Memory B cell (primary cell): Measurements from ENCODE around the gene TM9SF1.

Source experiments
- ATAC-seq: fragments of 150-1000 bp; cut with Tn5 transposase; 2 replicates; pipeline ENCODE4 v1.10.0; 2021; ENCODE audit warnings: low read depth, mild to moderate bottlenecking, moderate library complexity
- DNase-seq, 2 donors: peaks; one replicate each; pipeline ENCODE4 v3.0.0; 2022; ENCODE audit warnings: low spot score in 2 of 2
- H3K27ac Mint-ChIP-seq: one replicate; pipeline ENCODE4 v1.8.0; 2022; ENCODE audit warnings: mild to moderate bottlenecking, moderate library complexity, mixed read lengths
- H3K27me3 Mint-ChIP-seq: one replicate; pipeline ENCODE4 v1.8.0; 2022; ENCODE audit warnings: mixed read lengths
- H3K36me3 Mint-ChIP-seq: one replicate; pipeline ENCODE4 v1.8.0; 2022; ENCODE audit warnings: mild to moderate bottlenecking, mixed read lengths
- H3K4me1 Mint-ChIP-seq: one replicate; pipeline ENCODE4 v1.8.0; 2022; ENCODE audit warnings: mixed read lengths
- H3K4me3 Mint-ChIP-seq: one replicate; pipeline ENCODE4 v1.8.0; 2022; ENCODE audit warnings: mild to moderate bottlenecking, moderate library complexity, mixed read lengths
- H3K9me3 Mint-ChIP-seq: one replicate; pipeline ENCODE4 v1.8.0; 2022; ENCODE audit warnings: mixed read lengths

Gene TM9SF1, protein sequence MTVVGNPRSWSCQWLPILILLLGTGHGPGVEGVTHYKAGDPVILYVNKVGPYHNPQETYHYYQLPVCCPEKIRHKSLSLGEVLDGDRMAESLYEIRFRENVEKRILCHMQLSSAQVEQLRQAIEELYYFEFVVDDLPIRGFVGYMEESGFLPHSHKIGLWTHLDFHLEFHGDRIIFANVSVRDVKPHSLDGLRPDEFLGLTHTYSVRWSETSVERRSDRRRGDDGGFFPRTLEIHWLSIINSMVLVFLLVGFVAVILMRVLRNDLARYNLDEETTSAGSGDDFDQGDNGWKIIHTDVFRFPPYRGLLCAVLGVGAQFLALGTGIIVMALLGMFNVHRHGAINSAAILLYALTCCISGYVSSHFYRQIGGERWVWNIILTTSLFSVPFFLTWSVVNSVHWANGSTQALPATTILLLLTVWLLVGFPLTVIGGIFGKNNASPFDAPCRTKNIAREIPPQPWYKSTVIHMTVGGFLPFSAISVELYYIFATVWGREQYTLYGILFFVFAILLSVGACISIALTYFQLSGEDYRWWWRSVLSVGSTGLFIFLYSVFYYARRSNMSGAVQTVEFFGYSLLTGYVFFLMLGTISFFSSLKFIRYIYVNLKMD

DNA sequence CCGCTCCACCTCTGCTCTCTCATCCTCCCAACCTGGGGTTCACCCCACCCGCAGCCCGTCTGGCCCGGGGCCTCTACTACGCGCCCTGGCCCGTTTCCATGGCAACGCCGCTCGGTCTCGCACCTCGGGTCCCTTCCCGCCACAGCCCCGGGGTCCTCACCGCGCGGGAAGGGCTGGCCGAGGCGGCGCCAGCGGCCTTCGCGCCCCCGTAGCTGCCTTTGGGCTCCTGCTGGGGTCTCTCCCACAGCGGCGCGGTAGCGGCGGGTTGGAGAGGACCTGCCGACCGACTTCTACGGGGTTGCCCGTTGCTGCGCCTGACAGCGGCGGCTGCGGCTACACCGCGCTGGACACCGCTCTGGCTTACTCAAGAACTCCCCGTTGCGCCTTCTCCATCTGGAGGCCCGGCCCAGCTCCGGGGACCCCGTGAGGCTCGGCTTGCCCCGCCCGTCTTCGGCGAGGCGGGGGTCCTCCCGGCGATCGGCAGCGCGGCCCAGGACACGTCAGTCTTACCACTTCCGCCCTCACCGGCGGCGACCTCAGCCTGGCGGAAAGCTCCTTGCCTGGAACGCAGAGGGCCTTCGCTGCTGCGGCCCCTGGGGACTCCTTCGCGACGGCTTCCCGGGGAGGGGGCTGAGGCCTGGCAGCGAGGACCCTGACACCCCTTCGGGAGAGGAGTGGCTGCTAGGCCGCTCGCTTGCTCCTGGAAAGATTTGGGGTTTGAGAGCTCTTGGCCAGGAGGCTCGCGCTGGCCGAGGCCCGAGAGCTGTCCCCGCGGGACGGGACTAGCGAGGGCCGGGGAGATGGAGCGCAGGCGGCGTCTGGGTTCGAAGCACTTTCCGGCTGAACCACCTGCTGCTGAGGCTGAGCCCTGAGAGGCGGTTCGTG, at the start of gene TM9SF1:
TSS of gene TM9SF1 (minus strand) at position 256 of the 885 bp plus-strand sequence. CDS start 422 bp downstream, outside the sequence.
- Mint-ChIP-seq H3K27me3 (no peaks in the 10 kb centered on the region), H3K36me3 (peaks cover 18% of the 10 kb centered on the region), H3K4me3 (peak within 1 kb of the TSS; percentile 95), H3K9me3 (no peaks in the 10 kb centered on the region), H3K27ac (peak within 1 kb of the TSS; percentile 99), H3K4me1 (peaks cover 35% of the 10 kb centered on the region)
- ATAC-seq (peak; percentile 87), DNase-seq (peak; percentile 88 to 94)

DNA sequence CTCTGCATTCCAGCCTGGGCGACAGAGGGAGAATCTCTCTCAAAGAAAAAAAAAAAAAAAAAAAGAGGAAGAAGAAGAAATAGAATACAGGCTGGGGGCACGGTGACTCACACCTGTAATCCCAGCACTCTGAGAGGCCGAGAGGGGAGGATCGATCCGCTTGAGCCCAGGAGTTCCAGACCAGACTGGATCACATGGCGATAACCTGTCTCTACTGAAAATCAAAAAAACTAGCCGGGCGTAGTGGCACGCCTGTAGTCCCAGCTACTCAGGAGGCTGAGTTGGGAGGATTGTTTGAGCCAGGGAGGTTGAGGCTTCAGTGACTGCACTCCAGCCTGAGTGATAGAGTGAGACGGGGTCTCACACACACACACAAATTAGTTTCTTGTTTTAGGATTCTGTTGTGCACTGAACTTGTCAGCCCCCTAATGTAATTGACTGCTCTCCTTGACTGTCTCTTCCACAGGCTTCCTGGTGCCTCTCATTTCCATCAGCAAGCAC, 48.1 kb upstream of the TM9SF1 start:
- Mint-ChIP-seq H3K27me3 (no peaks in the 10 kb centered on the region), H3K27ac (peak overlapping the region; percentile 99)

DNA sequence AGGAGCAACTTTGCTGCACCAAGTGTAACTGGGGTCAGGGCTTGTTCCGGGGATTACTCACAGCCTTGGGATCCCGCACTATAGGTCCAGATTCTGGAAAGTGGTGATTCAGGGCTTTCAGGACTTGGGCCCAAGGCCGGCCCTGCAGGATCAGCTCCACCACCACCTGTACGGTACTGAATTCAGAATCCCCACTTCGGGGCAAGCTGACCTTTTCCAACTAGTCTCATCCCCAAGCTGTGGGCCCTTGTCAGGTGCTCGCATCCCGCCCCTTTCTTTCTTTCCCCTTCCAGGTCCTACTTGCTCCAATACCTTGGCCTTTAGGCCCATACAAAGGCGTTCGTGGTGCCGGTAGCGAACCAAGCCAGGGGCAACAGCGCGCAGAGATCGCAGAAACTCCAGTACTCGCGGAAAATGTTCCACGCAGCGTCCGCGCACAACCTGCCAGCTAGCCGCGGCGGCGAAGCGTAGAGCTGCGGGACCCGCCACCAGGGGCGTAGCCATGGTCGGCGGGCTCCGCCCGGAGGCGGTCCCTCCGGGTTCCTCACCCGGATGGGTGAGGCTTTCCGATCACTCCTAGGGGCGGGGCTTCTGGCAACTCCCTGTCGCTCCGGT, 46.7 kb upstream of the TM9SF1 start:
- Mint-ChIP-seq H3K9me3 (no peaks in the 10 kb centered on the region), H3K4me3 (peak overlapping the region; percentile 88), H3K27ac (peak overlapping the region; percentile 99), H3K27me3 (no peaks in the 10 kb centered on the region), H3K4me1 (peaks cover 36% of the 10 kb centered on the region), H3K36me3 (peaks cover 25% of the 10 kb centered on the region)
- ATAC-seq (peak; percentile 70), DNase-seq (peak in 1 of 2 donors; percentile 95)

More for the DNA sequence above, 48.1 kb upstream of the TM9SF1 start:
- no peak for DNase-seq
- Mint-ChIP-seq H3K4me1 (peaks cover 32% of the 10 kb centered on the region), H3K4me3 (peak overlapping the region; percentile 88), H3K36me3 (peaks cover 13% of the 10 kb centered on the region), H3K9me3 (no peaks in the 10 kb centered on the region)
- ATAC-seq = no peak

DNA sequence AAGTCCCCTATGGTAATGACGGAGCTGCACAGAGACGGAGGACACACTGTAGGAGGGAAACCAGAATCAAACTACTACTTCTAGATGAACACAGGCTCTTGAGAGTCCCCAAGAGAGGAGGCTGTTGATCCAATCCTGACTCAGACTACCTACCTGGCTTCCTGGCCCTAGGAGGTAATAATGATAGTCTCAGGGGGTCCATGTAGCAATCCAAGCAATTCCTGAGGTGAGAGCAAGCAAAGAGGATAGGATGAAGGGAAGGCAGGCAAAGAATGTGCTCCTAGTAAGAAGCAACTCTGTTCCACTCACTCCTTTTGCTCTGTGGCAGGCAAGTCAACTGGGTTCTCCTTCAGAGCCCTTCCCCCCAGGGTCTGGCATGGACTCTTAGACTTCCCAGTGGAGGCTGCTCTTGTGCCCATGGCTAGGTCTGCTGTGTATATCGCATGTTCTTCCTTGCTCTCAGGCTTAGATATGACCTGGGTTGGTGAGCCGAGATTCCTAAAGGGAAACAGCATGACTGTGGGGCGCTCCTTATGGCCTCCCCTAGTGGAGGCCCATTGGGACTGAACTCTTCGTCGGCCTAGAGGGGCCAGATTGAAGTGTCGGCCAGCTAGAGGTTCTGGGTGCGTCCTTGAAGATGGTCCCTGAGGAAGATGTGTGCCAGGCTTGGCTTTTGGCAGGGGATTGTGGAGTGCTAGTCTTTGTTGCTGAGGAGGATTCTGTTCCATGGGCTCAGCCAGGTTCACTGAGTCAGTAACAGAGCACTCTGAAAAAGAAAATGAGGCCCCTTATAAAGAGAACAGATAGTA, 45.1 kb upstream of the TM9SF1 start:
- H3K36me3 Mint-ChIP-seq = peaks cover 38% of the 10 kb centered on the region
- no peak for DNase-seq

DNA sequence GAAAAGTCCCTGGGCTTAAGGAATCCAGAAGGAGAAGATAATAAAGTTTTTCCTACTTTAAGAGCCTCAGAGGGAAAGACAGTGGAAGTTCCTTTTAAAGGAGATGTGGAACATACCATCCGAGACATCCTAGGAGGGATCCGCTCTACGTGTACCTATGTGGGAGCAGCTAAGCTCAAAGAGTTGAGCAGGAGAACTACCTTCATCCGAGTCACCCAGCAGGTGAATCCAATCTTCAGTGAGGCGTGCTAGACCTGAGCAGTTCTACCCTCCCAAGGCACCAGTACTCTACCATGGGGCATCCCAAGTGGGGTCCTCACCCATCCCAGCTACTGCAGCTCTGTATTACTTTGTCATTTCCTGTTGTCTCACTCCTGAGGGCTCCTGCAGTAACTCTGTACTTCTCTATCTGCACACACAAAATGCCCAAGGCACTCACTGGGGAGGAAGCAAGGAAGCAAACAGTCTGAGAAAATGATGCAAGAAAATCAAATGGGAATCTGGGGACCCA, 43.3 kb upstream of the TM9SF1 start:
- no peak for DNase-seq
- H3K4me1 Mint-ChIP-seq = peaks cover 41% of the 10 kb centered on the region
- no peak for ATAC-seq
- H3K36me3 Mint-ChIP-seq = peaks cover 41% of the 10 kb centered on the region
- no peak overlapping the region for H3K27ac Mint-ChIP-seq
- no peak overlapping the region for H3K4me3 Mint-ChIP-seq
- H3K9me3 Mint-ChIP-seq = no peaks in the 10 kb centered on the region
- H3K27me3 Mint-ChIP-seq = no peaks in the 10 kb centered on the region

More for the DNA sequence above, 45.1 kb upstream of the TM9SF1 start:
- Mint-ChIP-seq H3K4me3 (peak overlapping the region; percentile 66), H3K27ac (peak overlapping the region; percentile 68), H3K9me3 (no peaks in the 10 kb centered on the region), H3K4me1 (peaks cover 35% of the 10 kb centered on the region), H3K27me3 (no peaks in the 10 kb centered on the region)
- ATAC-seq = no peak

DNA sequence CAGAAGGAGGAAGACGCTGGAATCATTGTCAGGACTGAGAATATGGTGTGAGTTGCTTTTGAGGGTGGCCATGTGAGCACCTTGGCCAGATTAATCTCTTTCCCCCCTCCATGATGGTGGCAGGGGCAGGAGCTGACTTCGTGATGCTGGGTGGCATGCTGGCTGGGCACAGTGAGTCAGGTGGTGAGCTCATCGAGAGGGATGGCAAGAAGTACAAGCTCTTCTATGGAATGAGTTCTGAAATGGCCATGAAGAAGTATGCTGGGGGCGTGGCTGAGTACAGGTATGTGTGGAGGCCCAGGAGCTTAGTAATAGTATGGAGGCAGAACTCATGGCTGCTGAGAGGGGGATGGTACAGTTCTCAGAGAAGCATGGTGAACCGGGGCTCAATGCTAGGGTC, 42.9 kb upstream of the TM9SF1 start:
- DNase-seq (no peak), ATAC-seq (no peak)
- no peak overlapping the region for H3K27ac Mint-ChIP-seq
- H3K4me1 Mint-ChIP-seq = peaks cover 38% of the 10 kb centered on the region
- H3K27me3 Mint-ChIP-seq = no peaks in the 10 kb centered on the region
- no peak overlapping the region for H3K4me3 Mint-ChIP-seq
- H3K9me3 Mint-ChIP-seq = no peaks in the 10 kb centered on the region
- peaks cover 41% of the 10 kb centered on the region for H3K36me3 Mint-ChIP-seq

DNA sequence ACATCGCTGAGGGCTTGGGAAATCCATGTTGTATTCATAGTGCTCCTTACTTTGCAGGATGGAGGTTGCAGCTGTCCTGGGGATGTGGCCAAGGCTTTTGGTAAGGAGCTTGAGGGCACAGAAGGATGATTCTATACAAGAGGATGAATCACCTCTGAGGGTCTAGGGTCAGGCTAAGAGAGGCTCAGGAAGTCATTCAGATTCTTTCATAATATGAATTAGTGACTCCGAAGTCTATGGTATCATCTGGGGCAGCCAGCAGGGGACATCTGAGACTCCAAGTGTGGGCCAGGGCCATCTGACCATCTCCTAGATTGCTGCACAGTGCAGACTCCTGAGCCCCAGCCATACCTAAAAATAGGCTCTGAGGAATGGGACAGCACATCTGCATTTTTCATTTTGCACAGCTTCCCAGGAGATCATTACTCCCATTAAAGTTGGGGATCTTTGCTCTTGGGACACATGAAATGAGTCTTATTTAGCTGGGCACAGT, 42.3 kb upstream of the TM9SF1 start:
- Mint-ChIP-seq H3K4me1 (peaks cover 38% of the 10 kb centered on the region), H3K9me3 (no peaks in the 10 kb centered on the region), H3K27ac (no peak overlapping the region), H3K36me3 (peaks cover 41% of the 10 kb centered on the region), H3K4me3 (no peak overlapping the region), H3K27me3 (no peaks in the 10 kb centered on the region)
- DNase-seq = no peak
- ATAC-seq = no peak

DNA sequence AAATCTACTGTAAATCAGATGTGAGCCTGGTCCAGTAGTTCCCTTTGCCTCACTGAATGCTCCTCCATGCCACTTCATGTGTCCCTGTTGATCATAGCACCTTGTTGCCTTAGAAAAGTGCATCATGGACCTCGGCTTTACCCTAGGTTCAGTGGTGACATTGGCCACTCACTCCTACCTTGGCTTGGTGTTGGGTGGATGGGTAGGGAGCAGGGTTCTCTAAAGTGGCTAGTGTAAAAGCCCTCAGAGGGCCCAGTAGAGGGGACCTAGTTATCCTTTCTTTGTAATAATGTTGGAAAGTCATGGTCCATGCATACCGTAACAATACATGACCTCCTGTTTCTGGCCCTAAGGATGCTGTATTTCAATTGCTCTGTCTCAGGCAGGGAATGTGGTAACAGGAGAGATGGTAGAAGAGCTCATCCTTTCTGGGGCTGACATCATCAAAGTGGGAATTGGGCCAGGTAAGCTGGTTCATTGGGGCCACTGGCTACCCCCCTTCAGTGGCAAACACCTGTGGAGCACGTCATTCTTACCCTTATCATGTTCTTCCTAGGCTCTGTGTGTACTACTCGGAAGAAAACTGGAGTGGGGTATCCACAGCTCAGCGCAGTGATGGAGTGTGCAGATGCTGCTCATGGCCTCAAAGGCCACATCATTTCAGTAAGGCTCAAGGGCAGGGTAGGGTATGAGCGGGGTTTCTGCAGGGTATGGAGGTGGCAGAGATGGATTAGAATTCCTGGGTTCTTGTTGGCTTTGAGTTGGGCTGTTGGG, 41.6 kb upstream of the TM9SF1 start:
- DNase-seq (no peak), ATAC-seq (no peak)
- peak overlapping the region; percentile 64 for H3K27ac Mint-ChIP-seq
- no peak overlapping the region for H3K4me3 Mint-ChIP-seq
- no peaks in the 10 kb centered on the region for H3K27me3 Mint-ChIP-seq
- H3K36me3 Mint-ChIP-seq = peaks cover 41% of the 10 kb centered on the region
- H3K4me1 Mint-ChIP-seq = peaks cover 38% of the 10 kb centered on the region
- H3K9me3 Mint-ChIP-seq = no peaks in the 10 kb centered on the region

DNA sequence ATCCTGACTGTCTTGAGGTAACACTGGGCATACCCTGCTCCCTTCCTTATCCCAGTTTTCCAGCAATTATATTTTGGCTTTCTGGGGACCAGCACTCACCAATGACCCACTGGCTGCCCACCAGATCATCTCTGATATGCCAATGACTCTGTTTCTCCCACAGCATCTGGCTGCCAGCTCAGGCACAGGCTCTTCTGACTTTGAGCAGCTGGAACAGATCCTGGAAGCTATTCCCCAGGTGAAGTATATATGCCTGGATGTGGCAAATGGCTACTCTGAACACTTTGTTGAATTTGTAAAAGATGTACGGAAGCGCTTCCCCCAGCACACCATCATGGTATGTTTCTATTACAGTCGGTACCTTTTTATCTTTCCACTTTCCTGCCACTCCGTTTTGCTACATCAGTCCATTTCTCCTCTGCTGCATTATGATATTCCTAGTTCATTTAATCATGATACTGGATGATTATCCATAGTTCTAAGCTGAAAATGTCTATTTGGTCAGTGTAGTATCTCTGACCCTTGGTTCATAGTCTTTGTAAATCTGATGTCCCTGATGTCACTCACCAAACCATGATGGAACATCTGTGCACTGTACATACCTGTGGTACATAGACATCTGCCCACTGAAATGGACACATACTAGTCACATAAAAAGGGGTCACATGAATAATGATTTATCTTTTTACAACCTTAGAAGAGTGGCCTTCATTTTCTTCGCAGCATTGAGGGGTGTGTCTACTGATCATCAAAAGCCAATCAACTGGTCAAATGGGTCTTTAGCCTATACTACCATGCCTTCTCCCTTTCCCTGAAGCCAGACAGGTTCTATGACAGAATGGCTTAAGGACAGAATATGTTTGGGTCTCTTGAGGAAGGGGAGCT, 40.8 kb upstream of the TM9SF1 start:
- DNase-seq = no peak
- H3K27me3 Mint-ChIP-seq = no peaks in the 10 kb centered on the region
- H3K27ac Mint-ChIP-seq = no peak overlapping the region
- H3K4me1 Mint-ChIP-seq = peaks cover 44% of the 10 kb centered on the region
- peaks cover 41% of the 10 kb centered on the region for H3K36me3 Mint-ChIP-seq
- no peaks in the 10 kb centered on the region for H3K9me3 Mint-ChIP-seq
- H3K4me3 Mint-ChIP-seq = no peak overlapping the region
- no peak for ATAC-seq

DNA sequence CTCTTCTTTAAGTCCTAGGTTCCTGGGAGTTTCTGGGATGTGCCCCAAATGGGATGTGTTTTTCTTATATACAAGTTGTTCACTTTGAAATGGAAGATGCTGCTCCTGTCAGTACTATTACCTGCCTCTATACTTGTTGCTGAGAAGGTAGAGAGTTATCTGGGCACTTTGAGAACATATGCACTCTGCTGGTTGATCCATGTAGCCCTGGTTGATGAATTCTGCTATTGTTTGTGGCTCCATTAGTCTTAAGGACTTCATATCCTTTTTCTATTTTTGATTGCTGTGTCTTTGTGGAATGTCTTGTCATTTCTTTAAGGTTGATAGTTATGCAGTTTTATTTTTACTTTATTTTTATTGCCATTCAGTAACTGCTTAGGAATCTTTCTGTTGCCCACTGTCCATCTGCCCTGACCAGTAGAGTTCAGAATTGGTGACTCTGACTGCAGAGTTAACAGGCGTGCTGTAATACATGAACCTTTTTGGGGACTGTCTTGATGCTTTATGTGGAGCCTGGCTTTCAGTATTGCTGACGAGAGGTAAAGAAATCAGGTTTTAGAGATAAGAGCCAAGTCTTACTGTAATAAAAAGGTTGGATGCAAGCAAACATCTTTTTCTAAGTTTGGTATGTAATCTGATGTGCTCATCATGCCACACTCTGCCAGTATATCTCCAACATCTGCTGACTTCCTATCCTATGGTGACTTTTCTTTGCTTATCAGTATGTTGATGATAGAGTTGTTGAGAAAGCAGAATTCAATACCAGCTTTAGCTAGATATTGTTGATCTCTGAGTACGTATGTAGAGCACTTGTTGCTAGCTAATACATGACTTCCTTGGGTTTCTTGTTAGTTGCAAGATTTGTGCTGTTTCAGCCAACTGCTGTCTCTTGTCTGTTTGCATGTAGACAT, 39.1 kb upstream of the TM9SF1 start:
- peak overlapping the region; percentile 9 for H3K4me3 Mint-ChIP-seq
- H3K36me3 Mint-ChIP-seq = peaks cover 32% of the 10 kb centered on the region
- DNase-seq (no peak), ATAC-seq (no peak)
- no peaks in the 10 kb centered on the region for H3K9me3 Mint-ChIP-seq
- H3K27me3 Mint-ChIP-seq = no peaks in the 10 kb centered on the region
- peak overlapping the region; percentile 50 for H3K27ac Mint-ChIP-seq
- peaks cover 33% of the 10 kb centered on the region for H3K4me1 Mint-ChIP-seq

DNA sequence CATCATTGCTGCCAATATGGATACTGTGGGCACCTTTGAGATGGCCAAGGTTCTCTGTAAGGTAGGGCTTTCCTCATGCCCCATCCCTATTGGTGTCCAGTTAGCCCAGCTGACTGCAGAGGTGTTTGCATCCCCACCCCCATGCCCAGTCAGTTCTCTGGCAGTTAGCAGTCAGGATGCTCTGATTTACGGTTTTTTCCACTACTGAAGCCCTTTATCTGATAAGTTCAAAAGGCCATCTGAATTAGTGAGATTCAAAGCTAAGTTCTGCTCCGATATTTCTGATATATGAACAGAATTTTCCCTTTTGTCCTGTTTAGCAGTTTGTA, 38.3 kb upstream of the TM9SF1 start:
- Mint-ChIP-seq H3K4me1 (peaks cover 32% of the 10 kb centered on the region), H3K36me3 (peaks cover 28% of the 10 kb centered on the region)
- no peak for ATAC-seq

More for the DNA sequence above, 38.3 kb upstream of the TM9SF1 start:
- Mint-ChIP-seq H3K27ac (peak overlapping the region; percentile 85), H3K9me3 (no peaks in the 10 kb centered on the region), H3K4me3 (peak overlapping the region; percentile 93), H3K27me3 (no peaks in the 10 kb centered on the region)
- no peak for DNase-seq
